Liver (tissue), 9 donors: ENCODE results near the gene RAB6B. TPM values are rescaled to one million over a fixed set of nuclear protein-coding genes. Genes with fewer than 3 reads are reported as not detected.

ENCODE experiments used
- DNase-seq: peaks from one replicate; pipeline ENCODE4 v3.0.0-alpha.2; 2017; ENCODE audit warnings: low spot score
- H3K27ac ChIP-seq, 2 donors: one replicate each; pipeline ENCODE4 v1.7.0; 2013; ENCODE audit warnings: inconsistent platforms in 2 of 2, low read length in 2 of 2, control low read depth in 1 of 2, low read depth in 1 of 2, mild to moderate bottlenecking in 1 of 2
- H3K27me3 ChIP-seq, 4 donors: one replicate each; pipeline versions ENCODE4 v1.6.1 to v1.7.0; 2013; ENCODE audit warnings: low read length in 3 of 4, inconsistent platforms in 1 of 4, mild to moderate bottlenecking in 1 of 4, moderate library complexity in 1 of 4; ENCODE audit not compliant: control insufficient read depth in 4 of 4, insufficient read depth in 4 of 4
- H3K36me3 ChIP-seq, 4 donors: one replicate each; pipeline versions ENCODE4 v1.6.1 to v1.7.0; 2013; ENCODE audit warnings: low read length in 3 of 4, mild to moderate bottlenecking in 3 of 4, low read depth in 1 of 4, moderate library complexity in 1 of 4; ENCODE audit not compliant: control insufficient read depth in 4 of 4, insufficient read depth in 3 of 4
- H3K4me1 ChIP-seq, 4 donors: one replicate each; pipeline versions ENCODE4 v1.6.1 to v1.7.0; 2013; ENCODE audit warnings: low read length in 3 of 4, mild to moderate bottlenecking in 3 of 4, moderate library complexity in 1 of 4; ENCODE audit not compliant: control insufficient read depth in 4 of 4, insufficient read depth in 4 of 4
- H3K4me3 ChIP-seq, 3 donors: one replicate each; pipeline versions ENCODE4 v1.6.1 to v1.7.0; 2013; ENCODE audit warnings: low read length in 3 of 3, control low read depth in 1 of 3, low read depth in 1 of 3, mild to moderate bottlenecking in 1 of 3
- H3K9ac ChIP-seq, 2 donors: one replicate each; pipeline ENCODE4 v1.7.0; 2013; ENCODE audit warnings: low read length in 2 of 2, mild to moderate bottlenecking in 2 of 2, moderate library complexity in 2 of 2, control low read depth in 1 of 2, low read depth in 1 of 2
- H3K9me3 ChIP-seq, 4 donors: one replicate each; pipeline versions ENCODE4 v1.6.1 to v1.7.0; 2013; ENCODE audit warnings: low read length in 3 of 4; ENCODE audit not compliant: control insufficient read depth in 4 of 4
- FOXA1 ChIP-seq: IDR thresholded peaks from 2 replicates; pipeline ENCODE4 v1.6.1; 2016; ENCODE audit warnings: antibody characterized with exemption
- FOXA2 ChIP-seq: IDR thresholded peaks from 2 replicates; pipeline ENCODE4 v1.6.1; 2016; ENCODE audit warnings: antibody characterized with exemption
- GABPA ChIP-seq, 2 donors: IDR thresholded peaks in 1 of 2; conservative IDR thresholded peaks in 1 of 2; 2 replicates each; pipeline ENCODE4 v1.6.1; 2016; ENCODE audit warnings: antibody characterized with exemption in 2 of 2, mild to moderate bottlenecking in 1 of 2, moderate library complexity in 1 of 2
- HNF4A ChIP-seq, 2 donors: conservative IDR thresholded peaks; 2 replicates each; pipeline ENCODE4 v1.6.1; 2016; ENCODE audit warnings: antibody characterized with exemption in 2 of 2, mild to moderate bottlenecking in 2 of 2
- HNF4G ChIP-seq: IDR thresholded peaks from 2 replicates; pipeline ENCODE4 v1.6.1; 2016; ENCODE audit warnings: antibody characterized with exemption
- JUND ChIP-seq, 2 donors: IDR thresholded peaks; 2 replicates each; pipeline ENCODE4 v1.6.1; 2016; ENCODE audit warnings: antibody characterized with exemption in 2 of 2
- MAX ChIP-seq: IDR thresholded peaks from 2 replicates; pipeline ENCODE4 v1.6.1; 2016; ENCODE audit warnings: antibody characterized with exemption
- RAD21 ChIP-seq, 2 donors: IDR thresholded peaks; 2 replicates each; pipeline ENCODE4 v1.6.1; 2016; ENCODE audit warnings: antibody characterized with exemption in 2 of 2, mild to moderate bottlenecking in 2 of 2
- REST ChIP-seq: IDR thresholded peaks from 2 replicates; pipeline ENCODE4 v1.6.1; 2016; ENCODE audit warnings: antibody characterized with exemption, mild to moderate bottlenecking
- RXRA ChIP-seq, 2 donors: IDR thresholded peaks; 2 replicates each; pipeline ENCODE4 v1.6.1; 2017 to 2018; ENCODE audit warnings: antibody characterized with exemption in 2 of 2, mild to moderate bottlenecking in 1 of 2
- SP1 ChIP-seq: IDR thresholded peaks from 2 replicates; pipeline ENCODE4 v1.6.1; 2018; ENCODE audit warnings: antibody characterized with exemption, mild to moderate bottlenecking
- TAF1 ChIP-seq: conservative IDR thresholded peaks from 2 replicates; pipeline ENCODE4 v1.6.1; 2016; ENCODE audit warnings: antibody characterized with exemption, mild to moderate bottlenecking
- YY1 ChIP-seq: IDR thresholded peaks from 2 replicates; pipeline ENCODE4 v1.6.1; 2016; ENCODE audit warnings: antibody characterized with exemption, mild to moderate bottlenecking
- WGBS: extraction: QIAGEN DNeasy Blood & Tissue Kit; methylation state at CpG from one replicate; pipeline ENCODE4 v1.1.7; 2013; 5-methylcytosine and 5-hydroxymethylcytosine counted together
- polyA plus RNA-seq, 2 donors: library from polyadenylated mRNA; stranded (reverse) in 1 of 2; unstranded in 1 of 2; fragments of 200-250 nt in 1 of 2; fragments of >200 nt in 1 of 2; fragmentation: Nextera tagmentation in 1 of 2; extraction: Ambion mirVana in 1 of 2; gene quantifications; one replicate each; pipeline versions ENCODE4 v1.2.1 to v1.2.3, GENCODE V29; 2013 to 2015
- total RNA-seq, 2 donors: library from RNA; depleted of rRNA; stranded (reverse); fragments of >200 nt; gene quantifications; one replicate each; pipeline ENCODE4 v1.2.3, GENCODE V29; 2014
- TF ChIP-seq, protein P1 (sequence below): IDR thresholded peaks from 2 replicates; pipeline ENCODE4 v1.6.1; 2016; ENCODE audit warnings: antibody characterized with exemption
- TF ChIP-seq, protein P2 (sequence below): IDR thresholded peaks from 2 replicates; pipeline ENCODE4 v1.6.1; 2016; ENCODE audit warnings: antibody characterized with exemption
- donor health status: healthy.
- donor health status: healthy.
- donor health status: healthy.
- donor health status: healthy.
- donor health status: healthy.

The RAB6B gene
- total and polyA plus RNA-seq, 4 donors = 0.08 to 2.8 (median 0.28) TPM

DNA sequence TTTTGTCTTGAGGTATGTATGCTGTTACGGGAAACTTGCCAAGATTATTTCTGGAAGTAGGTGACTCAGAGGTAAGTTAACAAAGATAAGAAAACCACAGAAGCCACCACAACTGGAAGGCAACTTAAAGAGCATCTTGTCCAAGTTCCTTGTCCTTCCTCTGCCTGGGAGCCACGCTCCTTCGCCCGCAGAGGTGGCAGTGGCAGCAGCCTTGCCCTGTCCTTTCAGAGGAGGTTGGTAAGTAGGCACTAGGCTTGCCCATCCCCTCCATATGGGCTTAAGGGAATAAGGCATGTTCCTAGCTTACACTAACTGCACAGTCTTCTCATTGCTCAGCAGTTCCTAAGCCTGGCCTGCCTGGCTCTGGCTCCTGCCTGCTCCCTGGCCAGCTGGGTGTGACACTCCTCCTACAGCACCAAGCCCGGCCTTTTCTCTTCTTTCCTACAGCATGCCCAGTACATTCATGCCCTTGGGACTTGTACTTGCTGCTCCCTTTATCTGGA lies 48.0 kb upstream of the RAB6B start (continued):
- TF ChIP-seq, protein P1, sequence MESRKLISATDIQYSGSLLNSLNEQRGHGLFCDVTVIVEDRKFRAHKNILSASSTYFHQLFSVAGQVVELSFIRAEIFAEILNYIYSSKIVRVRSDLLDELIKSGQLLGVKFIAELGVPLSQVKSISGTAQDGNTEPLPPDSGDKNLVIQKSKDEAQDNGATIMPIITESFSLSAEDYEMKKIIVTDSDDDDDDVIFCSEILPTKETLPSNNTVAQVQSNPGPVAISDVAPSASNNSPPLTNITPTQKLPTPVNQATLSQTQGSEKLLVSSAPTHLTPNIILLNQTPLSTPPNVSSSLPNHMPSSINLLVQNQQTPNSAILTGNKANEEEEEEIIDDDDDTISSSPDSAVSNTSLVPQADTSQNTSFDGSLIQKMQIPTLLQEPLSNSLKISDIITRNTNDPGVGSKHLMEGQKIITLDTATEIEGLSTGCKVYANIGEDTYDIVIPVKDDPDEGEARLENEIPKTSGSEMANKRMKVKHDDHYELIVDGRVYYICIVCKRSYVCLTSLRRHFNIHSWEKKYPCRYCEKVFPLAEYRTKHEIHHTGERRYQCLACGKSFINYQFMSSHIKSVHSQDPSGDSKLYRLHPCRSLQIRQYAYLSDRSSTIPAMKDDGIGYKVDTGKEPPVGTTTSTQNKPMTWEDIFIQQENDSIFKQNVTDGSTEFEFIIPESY = no peak
- TF ChIP-seq HNF4A (conservative IDR thresholded peaks at IDR 0.05) = no peak
- no peak for TF ChIP-seq YY1
- no peak for TF ChIP-seq HNF4G
- no peak for TF ChIP-seq FOXA1
- no peak for TF ChIP-seq FOXA2
- TF ChIP-seq GABPA (IDR thresholded peaks at IDR 0.05 in 1 of 2, conservative IDR thresholded peaks at IDR 0.05 in 1 of 2) = no peak
- TF ChIP-seq RAD21 (IDR thresholded peaks at IDR 0.05) = no peak

GRCh38 chr3:133943031-133943535 lies 47.4 kb upstream of the RAB6B start:
- H3K4me1 ChIP-seq = peaks cover 0 to 3% (median 0%) of the 10 kb centered on the region in 4 donors
- H3K27ac ChIP-seq = no peak overlapping the region

More at GRCh38 chr3:133943031-133943535, 47.4 kb upstream of the RAB6B start:
- no peak for TF ChIP-seq HNF4G
- TF ChIP-seq, protein P2, sequence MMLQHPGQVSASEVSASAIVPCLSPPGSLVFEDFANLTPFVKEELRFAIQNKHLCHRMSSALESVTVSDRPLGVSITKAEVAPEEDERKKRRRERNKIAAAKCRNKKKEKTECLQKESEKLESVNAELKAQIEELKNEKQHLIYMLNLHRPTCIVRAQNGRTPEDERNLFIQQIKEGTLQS = no peak
- TF ChIP-seq FOXA2 = no peak
- TF ChIP-seq RXRA (IDR thresholded peaks at IDR 0.05) = no peak
- TF ChIP-seq SP1 = no peak
- no peak for TF ChIP-seq JUND (IDR thresholded peaks at IDR 0.05)
- no peak for TF ChIP-seq REST
- no peak for TF ChIP-seq TAF1
- TF ChIP-seq HNF4A (conservative IDR thresholded peaks at IDR 0.05) = no peak
- TF ChIP-seq RAD21 (IDR thresholded peaks at IDR 0.05) = no peak
- TF ChIP-seq MAX = no peak
- H3K27me3 ChIP-seq = no peaks in the 10 kb centered on the region
- H3K36me3 ChIP-seq = no peaks in the 10 kb centered on the region
- DNase-seq = no peak
- H3K4me3 ChIP-seq = no peak overlapping the region
- no peak overlapping the region for H3K9ac ChIP-seq
- H3K9me3 ChIP-seq = no peaks in the 10 kb centered on the region
- 94% methylated on average over 2 of the region's 2 CpGs for WGBS
